H1 (cell line): Measurements from ENCODE around the gene SLC25A48.

Experiments
- BACH1 ChIP-seq: IDR thresholded peaks from 2 replicates; pipeline ENCODE4 v1.6.1; 2012; ENCODE audit warnings: low read length, improper control_type of control experiment
- CHD2 ChIP-seq: IDR thresholded peaks from 2 replicates; pipeline ENCODE4 v1.6.1; 2012; ENCODE audit warnings: low read length, improper control_type of control experiment
- GABPA ChIP-seq: IDR thresholded peaks from 2 replicates; pipeline ENCODE4 v1.6.1; 2011; ENCODE audit warnings: mild to moderate bottlenecking, low read length, moderate library complexity, borderline replicate concordance; ENCODE audit not compliant: insufficient read depth
- HDAC6 ChIP-seq: IDR thresholded peaks from one replicate; pipeline ENCODE4 v1.7.1; 2012; ENCODE audit warnings: low read depth, mild to moderate bottlenecking, inconsistent platforms, low read length, moderate library complexity
- POLR2A ChIP-seq, 2 experiments: IDR thresholded peaks; 1 replicate in 1 of 2; 2 replicates in 1 of 2; pipeline ENCODE4 v1.6.1; 2011; ENCODE audit warnings: low read depth in 2 of 2, low read length in 2 of 2, mild to moderate bottlenecking in 2 of 2; ENCODE audit errors: control extremely low read depth in 1 of 2
- SP2 ChIP-seq: IDR thresholded peaks from 2 replicates; pipeline ENCODE4 v1.6.1; 2012; ENCODE audit warnings: mild to moderate bottlenecking, low read length, inconsistent platforms
- TEAD4 ChIP-seq: IDR thresholded peaks from 2 replicates; pipeline ENCODE4 v1.6.1; 2012; ENCODE audit warnings: low read depth, low read length, inconsistent platforms, mixed read lengths
- TF ChIP-seq, protein P1 (sequence below): IDR thresholded peaks from 2 replicates; pipeline ENCODE4 v1.6.1; 2012; ENCODE audit warnings: inconsistent platforms
- TF ChIP-seq, protein P2 (sequence below), 3 experiments: IDR thresholded peaks; 1 replicate in 2 of 3; 2 replicates in 1 of 3; pipeline versions ENCODE4 v1.5.1 to v1.6.1; 2011; ENCODE audit warnings: low read length in 3 of 3, mild to moderate bottlenecking in 3 of 3, inconsistent platforms in 2 of 3, low read depth in 1 of 3, moderate library complexity in 1 of 3; ENCODE audit not compliant: insufficient read depth in 1 of 3; ENCODE audit errors: control extremely low read depth in 1 of 3
- TF ChIP-seq, protein P3 (sequence below): IDR thresholded peaks from 2 replicates; pipeline ENCODE4 v1.6.1; 2011; ENCODE audit warnings: low read length, improper control_type of control experiment

DNA sequence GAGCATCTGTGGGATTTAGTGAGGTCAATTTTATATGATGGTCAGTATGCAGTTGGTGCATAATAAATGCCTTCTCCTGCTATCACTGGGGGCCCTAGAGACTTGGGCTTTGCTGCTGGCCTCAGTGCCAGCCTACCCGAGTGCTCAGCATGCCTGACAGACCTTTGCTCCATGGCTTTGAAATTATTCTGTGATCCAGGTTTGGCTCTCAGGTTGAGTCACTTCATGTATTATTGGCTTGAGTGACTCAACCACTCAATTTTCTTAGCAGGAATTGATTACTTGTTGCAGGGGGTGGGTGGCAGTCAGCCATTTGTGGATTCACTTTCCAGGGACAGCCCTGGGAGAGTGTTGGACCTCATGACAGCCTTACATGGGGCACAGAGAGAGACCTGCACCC, 13.5 kb downstream of the SLC25A48 start:
- TF ChIP-seq HDAC6 (no peak), CHD2 (no peak), TEAD4 (no peak), BACH1 (no peak), SP2 (no peak), GABPA (no peak), POLR2A (IDR thresholded peaks at IDR 0.05; ENCODE audit: control extremely low read depth in 1 of 2, low read depth in 2 of 2, low read length in 2 of 2) (no peak)
- TF ChIP-seq, protein P1, sequence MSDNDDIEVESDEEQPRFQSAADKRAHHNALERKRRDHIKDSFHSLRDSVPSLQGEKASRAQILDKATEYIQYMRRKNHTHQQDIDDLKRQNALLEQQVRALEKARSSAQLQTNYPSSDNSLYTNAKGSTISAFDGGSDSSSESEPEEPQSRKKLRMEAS = no peak
- TF ChIP-seq, protein P2, sequence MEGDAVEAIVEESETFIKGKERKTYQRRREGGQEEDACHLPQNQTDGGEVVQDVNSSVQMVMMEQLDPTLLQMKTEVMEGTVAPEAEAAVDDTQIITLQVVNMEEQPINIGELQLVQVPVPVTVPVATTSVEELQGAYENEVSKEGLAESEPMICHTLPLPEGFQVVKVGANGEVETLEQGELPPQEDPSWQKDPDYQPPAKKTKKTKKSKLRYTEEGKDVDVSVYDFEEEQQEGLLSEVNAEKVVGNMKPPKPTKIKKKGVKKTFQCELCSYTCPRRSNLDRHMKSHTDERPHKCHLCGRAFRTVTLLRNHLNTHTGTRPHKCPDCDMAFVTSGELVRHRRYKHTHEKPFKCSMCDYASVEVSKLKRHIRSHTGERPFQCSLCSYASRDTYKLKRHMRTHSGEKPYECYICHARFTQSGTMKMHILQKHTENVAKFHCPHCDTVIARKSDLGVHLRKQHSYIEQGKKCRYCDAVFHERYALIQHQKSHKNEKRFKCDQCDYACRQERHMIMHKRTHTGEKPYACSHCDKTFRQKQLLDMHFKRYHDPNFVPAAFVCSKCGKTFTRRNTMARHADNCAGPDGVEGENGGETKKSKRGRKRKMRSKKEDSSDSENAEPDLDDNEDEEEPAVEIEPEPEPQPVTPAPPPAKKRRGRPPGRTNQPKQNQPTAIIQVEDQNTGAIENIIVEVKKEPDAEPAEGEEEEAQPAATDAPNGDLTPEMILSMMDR (IDR thresholded peaks at IDR 0.05; ENCODE audit: control extremely low read depth in 1 of 3, insufficient read depth in 1 of 3, low read depth in 1 of 3, low read length in 3 of 3) = no peak
- TF ChIP-seq, protein P3, sequence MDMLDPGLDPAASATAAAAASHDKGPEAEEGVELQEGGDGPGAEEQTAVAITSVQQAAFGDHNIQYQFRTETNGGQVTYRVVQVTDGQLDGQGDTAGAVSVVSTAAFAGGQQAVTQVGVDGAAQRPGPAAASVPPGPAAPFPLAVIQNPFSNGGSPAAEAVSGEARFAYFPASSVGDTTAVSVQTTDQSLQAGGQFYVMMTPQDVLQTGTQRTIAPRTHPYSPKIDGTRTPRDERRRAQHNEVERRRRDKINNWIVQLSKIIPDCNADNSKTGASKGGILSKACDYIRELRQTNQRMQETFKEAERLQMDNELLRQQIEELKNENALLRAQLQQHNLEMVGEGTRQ = no peak
